HCT116 (cell line): ENCODE results near the gene OXCT1. TPM values are rescaled to one million over a fixed set of nuclear protein-coding genes. Genes with fewer than 3 reads are reported as not detected.

Experiments
- ATAC-seq: fragments of 200-7000 bp; cut with Tn5 transposase; 2 replicates; pipeline ENCODE4 v1.9.1; 2020; ENCODE audit warnings: mild to moderate bottlenecking, moderate library complexity
- BruUV-seq: library from RNA; stranded (reverse); fragments of 400-500 nt; replicated peaks from 2 replicates; lab custom pipeline; 2021; lab: Mats Ljungman, UMichigan
- CTCF ChIA-PET: fragments of 300-600 bp; sonication (Branson Sonifier 250); formaldehyde crosslinking; loops from one replicate; lab custom pipeline; 2021; ENCODE audit warnings: antibody characterized with exemption; lab: Charles Lee
- POLR2A ChIA-PET: fragments of 300-600, 350-600 bp; sonication (Branson Sonifier 250); formaldehyde crosslinking; loops from one replicate; lab custom pipeline; 2021; ENCODE audit warnings: antibody characterized with exemption; lab: Charles Lee
- RAD21 ChIA-PET, 2 experiments: fragments of 300-600 bp; sonication (Branson Sonifier 250); formaldehyde crosslinking; loops; one replicate each; lab custom pipeline; 2023; ENCODE audit warnings: low total read pairs in 2 of 2; ENCODE audit not compliant: uncharacterized antibody in 2 of 2, unreplicated experiment in 2 of 2, low non-redundant PET in 1 of 2; lab: Charles Lee
- DNase-seq: peaks from one replicate; pipeline ENCODE4 v3.0.0-alpha.2; 2010; ENCODE audit warnings: low read depth, low spot score
- H2AFZ ChIP-seq: fragments of 200-600 bp; shearing (Covaris generic), sonication (generic); 2 replicates; pipeline ENCODE4 v1.6.1; 2017; ENCODE audit warnings: low read depth, mixed run types, mixed read lengths, antibody characterized with exemption, low read length; ENCODE audit not compliant: poor library complexity, severe bottlenecking
- H3K27ac ChIP-seq: 2 replicates; pipeline ENCODE4 v1.5.1; 2012; ENCODE audit warnings: low read depth, low read length
- H3K27me3 ChIP-seq: fragments of 200-600 bp; sonication (generic); 2 replicates; pipeline ENCODE4 v1.6.1; 2016; ENCODE audit warnings: mixed run types, low read length, mixed read lengths; ENCODE audit not compliant: insufficient read depth
- H3K36me3 ChIP-seq, 2 experiments: fragments of 200-500 bp in 1 of 2; fragments of 200-600 bp in 1 of 2; sonication (Bioruptor generic) in 1 of 2; sonication (generic) in 1 of 2; 2 replicates each; pipeline versions ENCODE4 v1.5.1 to v1.6.1; 2014 to 2016; ENCODE audit warnings: low read length in 2 of 2, inconsistent platforms in 1 of 2, mixed read lengths in 1 of 2, mixed run types in 1 of 2; ENCODE audit not compliant: insufficient read depth in 2 of 2, control insufficient read depth in 1 of 2
- H3K4me1 ChIP-seq, 2 experiments: fragments of 200-600 bp in 1 of 2; sonication (generic) in 1 of 2; 2 replicates each; pipeline versions ENCODE4 v1.5.1 to v1.6.1; 2012 to 2017; ENCODE audit warnings: low read length in 2 of 2, inconsistent platforms in 1 of 2, mild to moderate bottlenecking in 1 of 2, mixed read lengths in 1 of 2, mixed run types in 1 of 2, moderate library complexity in 1 of 2; ENCODE audit not compliant: insufficient read depth in 2 of 2, control insufficient read depth in 1 of 2
- H3K4me2 ChIP-seq: fragments of 200-600 bp; sonication (generic); 2 replicates; pipeline ENCODE4 v1.6.1; 2017; ENCODE audit warnings: mixed run types, low read length, mixed read lengths
- H3K4me3 ChIP-seq, 2 experiments: fragments of 200-600 bp in 1 of 2; sonication (generic) in 1 of 2; replicated peaks in 1 of 2; 2 replicates each; pipeline ENCODE4 v1.5.1; 2011 to 2016; ENCODE audit warnings: low read length in 2 of 2, control low read depth in 1 of 2, low read depth in 1 of 2, mild to moderate bottlenecking in 1 of 2, mixed read lengths in 1 of 2, mixed run types in 1 of 2
- H3K79me2 ChIP-seq: fragments of 200-600 bp; sonication (generic); 2 replicates; pipeline ENCODE4 v1.6.1; 2017; ENCODE audit warnings: mild to moderate bottlenecking, mixed run types, low read length, moderate library complexity, mixed read lengths; ENCODE audit not compliant: insufficient read depth
- H3K9ac ChIP-seq: fragments of 200-600 bp; sonication (generic); 2 replicates; pipeline ENCODE4 v1.6.1; 2016; ENCODE audit warnings: low read length, mixed read lengths
- H3K9me2 ChIP-seq: fragments of 200-600 bp; sonication (generic), shearing (Covaris generic); 2 replicates; pipeline ENCODE4 v1.6.1; 2017; ENCODE audit warnings: mixed run types, mild to moderate bottlenecking, moderate library complexity; ENCODE audit not compliant: insufficient read depth
- H3K9me3 ChIP-seq, 2 experiments: fragments of 200-500 bp in 1 of 2; fragments of 200-600 bp in 1 of 2; sonication (Bioruptor generic) in 1 of 2; sonication (generic) in 1 of 2; 2 replicates each; pipeline ENCODE4 v1.6.1; 2014 to 2017; ENCODE audit warnings: low read length in 2 of 2, mixed read lengths in 2 of 2, inconsistent platforms in 1 of 2, low read depth in 1 of 2, mild to moderate bottlenecking in 1 of 2, mixed run types in 1 of 2, moderate library complexity in 1 of 2; ENCODE audit not compliant: control insufficient read depth in 1 of 2, insufficient read depth in 1 of 2
- H4K20me1 ChIP-seq: fragments of 200-600 bp; sonication (generic), shearing (Covaris generic); 2 replicates; pipeline ENCODE4 v1.6.1; 2017; ENCODE audit warnings: mixed run types, mild to moderate bottlenecking, moderate library complexity; ENCODE audit not compliant: insufficient read depth
- CEBPB ChIP-seq: IDR thresholded peaks from 2 replicates; pipeline ENCODE4 v1.6.1; 2012; ENCODE audit warnings: low read depth
- EGR1 ChIP-seq: IDR thresholded peaks from 2 replicates; pipeline ENCODE4 v1.6.1; 2012; ENCODE audit warnings: low read depth
- ELF1 ChIP-seq: IDR thresholded peaks from 2 replicates; pipeline ENCODE4 v1.6.1; 2012; ENCODE audit warnings: low read depth, borderline replicate concordance
- EZH2 ChIP-seq: fragments of 200-600 bp; sonication (generic); IDR thresholded peaks from 2 replicates; pipeline ENCODE4 v1.6.1; 2017; ENCODE audit warnings: antibody characterized with exemption, mixed run types
- EZH2phosphoT487 ChIP-seq: fragments of 200-600 bp; IDR thresholded peaks from 2 replicates; pipeline ENCODE4 v1.6.1; 2018; ENCODE audit warnings: antibody characterized with exemption, borderline replicate concordance
- FOSL1 ChIP-seq: IDR thresholded peaks from 2 replicates; pipeline ENCODE4 v1.6.1; 2012; ENCODE audit warnings: low read depth
- JUND ChIP-seq: IDR thresholded peaks from 2 replicates; pipeline ENCODE4 v1.6.1; 2012
- POLR2A ChIP-seq: IDR thresholded peaks from 2 replicates; pipeline ENCODE4 v1.7.0; 2011; ENCODE audit warnings: borderline replicate concordance; ENCODE audit not compliant: insufficient read depth, insufficient read length; ENCODE audit errors: extremely low read depth
- POLR2AphosphoS5 ChIP-seq: IDR thresholded peaks from 2 replicates; pipeline ENCODE4 v1.6.1; 2011; ENCODE audit warnings: mild to moderate bottlenecking, low read depth, low read length, moderate library complexity
- RAD21 ChIP-seq: IDR thresholded peaks from 2 replicates; pipeline ENCODE4 v1.6.1; 2012; ENCODE audit warnings: low read depth, mild to moderate bottlenecking
- REST ChIP-seq: IDR thresholded peaks from 2 replicates; pipeline ENCODE4 v1.6.1; 2012; ENCODE audit warnings: low read depth
- SIN3A ChIP-seq: IDR thresholded peaks from 2 replicates; pipeline ENCODE4 v1.6.1; 2012; ENCODE audit warnings: low read depth
- SP1 ChIP-seq: IDR thresholded peaks from 2 replicates; pipeline ENCODE4 v1.6.1; 2012; ENCODE audit warnings: low read depth
- SRF ChIP-seq: IDR thresholded peaks from 2 replicates; pipeline ENCODE4 v1.6.1; 2012; ENCODE audit warnings: low read depth
- TCF7L2 ChIP-seq: IDR thresholded peaks from 2 replicates; pipeline ENCODE4 v1.7.0; 2011; ENCODE audit warnings: borderline replicate concordance, inconsistent platforms; ENCODE audit not compliant: insufficient read depth, insufficient read length; ENCODE audit errors: extremely low read depth
- ZNF274 ChIP-seq: fragments of 200-500 bp; sonication (Bioruptor generic); IDR thresholded peaks from 2 replicates; pipeline ENCODE4 v1.6.1; 2014; ENCODE audit warnings: mild to moderate bottlenecking, low read depth, low read length, inconsistent platforms
- intact Hi-C: fragments of 100-400 bp; cut with micrococcal nuclease; formaldehyde crosslinking; loops from 2 replicates; pipeline ENCODE4 v1.10.0; 2022
- total RNA-seq: library from RNA; stranded (reverse); gene quantifications from one replicate; pipeline ENCODE4 v1.2.1, GENCODE V29; 2021; ENCODE audit not compliant: unreplicated experiment
- TF ChIP-seq, protein P1 (sequence below), 3 experiments: fragments of 200-600 bp in 1 of 3; sonication (generic) in 1 of 3; IDR thresholded peaks in 2 of 3; conservative IDR thresholded peaks in 1 of 3; 2 replicates each; pipeline ENCODE4 v1.5.1; 2012 to 2017; ENCODE audit warnings: low read depth in 2 of 3, low read length in 2 of 3, antibody characterized with exemption in 1 of 3, borderline replicate concordance in 1 of 3, control low read depth in 1 of 3, mild to moderate bottlenecking in 1 of 3, mixed read lengths in 1 of 3, mixed run types in 1 of 3, moderate library complexity in 1 of 3; ENCODE audit not compliant: insufficient read depth in 1 of 3

The OXCT1 gene
- total RNA-seq, 1 experiment from 2014 or later = 28.1 TPM

GRCh38 chr5:41817625-41818301 is 52.5 kb downstream of the OXCT1 start:
- no peaks in the 10 kb centered on the region for H3K9me3 ChIP-seq
- no peak overlapping the region for H3K4me3 ChIP-seq
- no peaks in the 10 kb centered on the region for H3K36me3 ChIP-seq
- intact Hi-C loops = no loop called here
- no TSS peak for BruUV-seq
- H3K9me2 ChIP-seq = no peaks in the 10 kb centered on the region
- no peak overlapping the region for H3K27ac ChIP-seq
- ATAC-seq = no peak
- DNase-seq = no peak
- H3K27me3 ChIP-seq = no peaks in the 10 kb centered on the region
- no peaks in the 10 kb centered on the region for H4K20me1 ChIP-seq
- ChIA-PET RAD21 (no interaction called here), CTCF (no interaction called here), POLR2A (no interaction called here)
- TF ChIP-seq EZH2phosphoT487 (no peak), ZNF274 (no peak), TCF7L2 (no peak), SP1 (no peak), POLR2A (no peak), REST (no peak), EGR1 (no peak), CEBPB (no peak), JUND (no peak), RAD21 (no peak), FOSL1 (no peak), POLR2AphosphoS5 (no peak), EZH2 (no peak), SRF (no peak), SIN3A (no peak), ELF1 (no peak)
- TF ChIP-seq, protein P1, sequence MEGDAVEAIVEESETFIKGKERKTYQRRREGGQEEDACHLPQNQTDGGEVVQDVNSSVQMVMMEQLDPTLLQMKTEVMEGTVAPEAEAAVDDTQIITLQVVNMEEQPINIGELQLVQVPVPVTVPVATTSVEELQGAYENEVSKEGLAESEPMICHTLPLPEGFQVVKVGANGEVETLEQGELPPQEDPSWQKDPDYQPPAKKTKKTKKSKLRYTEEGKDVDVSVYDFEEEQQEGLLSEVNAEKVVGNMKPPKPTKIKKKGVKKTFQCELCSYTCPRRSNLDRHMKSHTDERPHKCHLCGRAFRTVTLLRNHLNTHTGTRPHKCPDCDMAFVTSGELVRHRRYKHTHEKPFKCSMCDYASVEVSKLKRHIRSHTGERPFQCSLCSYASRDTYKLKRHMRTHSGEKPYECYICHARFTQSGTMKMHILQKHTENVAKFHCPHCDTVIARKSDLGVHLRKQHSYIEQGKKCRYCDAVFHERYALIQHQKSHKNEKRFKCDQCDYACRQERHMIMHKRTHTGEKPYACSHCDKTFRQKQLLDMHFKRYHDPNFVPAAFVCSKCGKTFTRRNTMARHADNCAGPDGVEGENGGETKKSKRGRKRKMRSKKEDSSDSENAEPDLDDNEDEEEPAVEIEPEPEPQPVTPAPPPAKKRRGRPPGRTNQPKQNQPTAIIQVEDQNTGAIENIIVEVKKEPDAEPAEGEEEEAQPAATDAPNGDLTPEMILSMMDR (IDR thresholded peaks at IDR 0.05 in 2 of 3, conservative IDR thresholded peaks at IDR 0.05 in 1 of 3; ENCODE audit: borderline replicate concordance in 1 of 3, insufficient read depth in 1 of 3, low read depth in 2 of 3, low read length in 2 of 3) = no peak
- no peak overlapping the region for H3K4me2 ChIP-seq
- H3K79me2 ChIP-seq = no peaks in the 10 kb centered on the region; the same call in 1 of the 2 replicates
- H3K9ac ChIP-seq = no peak overlapping the region
- H2AFZ ChIP-seq = no peak overlapping the region
- no peaks in the 10 kb centered on the region for H3K4me1 ChIP-seq
